K562 (cell line): Measurements from ENCODE around the gene SRGN. TPM values are rescaled to one million over a fixed set of nuclear protein-coding genes. Genes with fewer than 3 reads are reported as not detected.

Experiments
- ARID3A ChIP-seq: IDR thresholded peaks from 2 replicates; pipeline ENCODE4 v1.6.1; 2012; ENCODE audit warnings: low read depth, low read length, improper control_type of control experiment, borderline replicate concordance
- ATF1 ChIP-seq, 2 experiments: fragments of 450-650 bp in 1 of 2; IDR thresholded peaks; 2 replicates each; pipeline ENCODE4 v1.6.1; 2016; ENCODE audit warnings: missing compliant biosample characterization in 1 of 2, missing genetic modification characterization in 1 of 2
- COPS2 ChIP-seq: fragments of 450-650 bp; conservative IDR thresholded peaks from 2 replicates; pipeline ENCODE4 v1.6.1; 2016; ENCODE audit warnings: mild to moderate bottlenecking, moderate library complexity
- CUX1 ChIP-seq: fragments of 200-800 bp; sonication (Bioruptor generic); IDR thresholded peaks from 2 replicates; pipeline ENCODE4 v1.6.1; 2016; ENCODE audit warnings: missing genetic modification characterization, missing compliant biosample characterization
- ELF4 ChIP-seq: fragments of 450-650 bp; formaldehyde crosslinking; IDR thresholded peaks from 2 replicates; pipeline ENCODE4 v1.4.0; 2022; ENCODE audit warnings: missing genetic modification characterization
- EWSR1 ChIP-seq: fragments of 450-650 bp; IDR thresholded peaks from 2 replicates; pipeline ENCODE4 v1.6.1; 2018; ENCODE audit warnings: borderline replicate concordance, mild to moderate bottlenecking, low read depth, moderate library complexity; ENCODE audit not compliant: partially characterized antibody
- FOS ChIP-seq: IDR thresholded peaks from 3 replicates; pipeline ENCODE4 v1.6.1; 2011; ENCODE audit not compliant: insufficient read length; ENCODE audit errors: extremely low read depth
- KDM4B ChIP-seq, 2 experiments: fragments of 450-650 bp in 1 of 2; sonication (generic) in 1 of 2; IDR thresholded peaks; 2 replicates each; pipeline ENCODE4 v1.6.1; 2016 to 2017; ENCODE audit warnings: borderline replicate concordance in 2 of 2, antibody characterized with exemption in 1 of 2, low read depth in 1 of 2, mild to moderate bottlenecking in 1 of 2
- MXD1 ChIP-seq: fragments of 250-450 bp; sonication (Bioruptor Pico); IDR thresholded peaks from 2 replicates; pipeline ENCODE4 v1.8.0; 2021; ENCODE audit warnings: borderline replicate concordance, mild to moderate bottlenecking, moderate library complexity; ENCODE audit not compliant: poor library complexity, severe bottlenecking
- MYBL2 ChIP-seq, 2 experiments: fragments of 450-650 bp in 1 of 2; sonication (generic) in 1 of 2; formaldehyde crosslinking in 1 of 2; IDR thresholded peaks; 2 replicates each; pipeline versions ENCODE4 v1.6.1 to v1.8.1; 2017 to 2022; ENCODE audit warnings: borderline replicate concordance in 1 of 2, inconsistent platforms in 1 of 2, low read depth in 1 of 2, mild to moderate bottlenecking in 1 of 2, missing genetic modification reagents in 1 of 2, moderate library complexity in 1 of 2
- NCOR1 ChIP-seq: fragments of 450-650 bp; IDR thresholded peaks from 2 replicates; pipeline ENCODE4 v1.6.1; 2016; ENCODE audit warnings: mild to moderate bottlenecking, moderate library complexity
- NRF1 ChIP-seq, 2 experiments: fragments of 450-650 bp; IDR thresholded peaks in 1 of 2; conservative IDR thresholded peaks in 1 of 2; 2 replicates each; pipeline ENCODE4 v1.6.1; 2014; ENCODE audit warnings: mild to moderate bottlenecking in 2 of 2
- PHF20 ChIP-seq: fragments of 450-650 bp; IDR thresholded peaks from 2 replicates; pipeline ENCODE4 v1.6.1; 2018; ENCODE audit not compliant: partially characterized antibody
- SIN3B ChIP-seq: fragments of 450-650 bp; IDR thresholded peaks from 2 replicates; pipeline ENCODE4 v1.6.1; 2017; ENCODE audit warnings: low read depth, mild to moderate bottlenecking, moderate library complexity
- SNRNP70 ChIP-seq: fragments of 200-400 bp; formaldehyde crosslinking; optimal IDR thresholded peaks from 2 replicates; pipeline ENCODE3; 2017; ENCODE audit warnings: low read depth, low read length
- ZBTB1 ChIP-seq: sonication (generic); formaldehyde crosslinking; IDR thresholded peaks from 2 replicates; pipeline ENCODE4 v1.8.1; 2023; ENCODE audit warnings: missing genetic modification reagents, low read depth, mild to moderate bottlenecking, borderline replicate concordance
- ZNF445 ChIP-seq: fragments of 250-450 bp; sonication (Bioruptor Pico); IDR thresholded peaks from 2 replicates; pipeline ENCODE4 v1.4.0; 2020; ENCODE audit warnings: low read depth, mild to moderate bottlenecking, moderate library complexity
- ZNF76 ChIP-seq: fragments of 250-450 bp; sonication (Bioruptor Pico); IDR thresholded peaks from 2 replicates; pipeline ENCODE4 v1.4.0; 2020; ENCODE audit warnings: mild to moderate bottlenecking, moderate library complexity, borderline replicate concordance
- polyA plus RNA-seq, 8 experiments: library from polyadenylated mRNA; depleted of rRNA in 4 of 8; stranded (reverse) in 5 of 8; unstranded in 3 of 8; fragments of >200 nt; fragmentation: Nextera tagmentation in 2 of 8; fragmentation: Illumina TruSeq in 1 of 8; extraction: Ambion mirVana in 2 of 8; extraction: Trizol in 1 of 8; gene quantifications; 2 replicates each; pipeline versions ENCODE4 v1.2.1 to v1.2.3, GENCODE V29; 2011 to 2014; ENCODE audit warnings: inconsistent platforms in 1 of 8, missing spikeins in 1 of 8
- total RNA-seq, 7 experiments: library from RNA; depleted of rRNA in 6 of 7; stranded (reverse); fragments of >200 nt in 6 of 7; fragmentation: Illumina TruSeq in 2 of 7; extraction: Trizol in 2 of 7; gene quantifications; 2 replicates each; pipeline versions ENCODE4 v1.2.1 to v1.2.3, GENCODE V29; 2011 to 2021; ENCODE audit warnings: low replicate concordance in 1 of 7

SRGN gene
- total and polyA plus RNA-seq, 9 of the 15 experiments (the other 6 are each of a cell fraction or from before 2014, with no cell fraction given) = 136 to 304 (median 180) TPM

- TF ChIP-seq ZNF445 (CRISPR knock-in tag) = no peak; the same call in 1 of the 2 replicates
- TF ChIP-seq ELF4 (CRISPR knock-in tag) = peak; percentile 60; the same call in 1 of the 2 replicates
- peak; percentile 67 for TF ChIP-seq NCOR1
- TF ChIP-seq MYBL2 (IDR thresholded peaks at IDR 0.05; ENCODE audit: low read depth) = no peak
- TF ChIP-seq MYBL2 (CRISPR knock-in tag; IDR thresholded peaks at IDR 0.05; ENCODE audit: borderline replicate concordance) = no peak
- no peak for TF ChIP-seq ATF1 (CRISPR knock-in tag; IDR thresholded peaks at IDR 0.05)
- peak; percentile 85 for TF ChIP-seq ATF1 (tag; IDR thresholded peaks at IDR 0.05)
- TF ChIP-seq ZNF76 = no peak
- TF ChIP-seq EWSR1 = no peak
- peak; percentile 70 for TF ChIP-seq FOS
- no peak for TF ChIP-seq CUX1 (CRISPR knock-in tag)
- TF ChIP-seq MXD1 (CRISPR knock-in tag) = no peak
- TF ChIP-seq ARID3A = no peak
- no peak for TF ChIP-seq COPS2
- TF ChIP-seq SNRNP70 = no peak
- TF ChIP-seq KDM4B (IDR thresholded peaks at IDR 0.05; ENCODE audit: borderline replicate concordance in 2 of 2, low read depth in 1 of 2) = peak in 1 of 2 experiments; percentile 81; a peak in 2 of 4 replicates
- TF ChIP-seq PHF20 = peak; percentile 66
- peak; percentile 61 to 71; a peak in 2 of 4 replicates for TF ChIP-seq NRF1 (conservative IDR thresholded peaks at IDR 0.05 in 1 of 2, IDR thresholded peaks at IDR 0.05 in 1 of 2)
- TF ChIP-seq ZBTB1 = 0 out of 2 replicates have a peak, but pooled peaks have one; percentile 41
- TF ChIP-seq SIN3B = peak; percentile 88
Measured at GRCh38 chr10:69123747-69124562, 36.1 kb downstream of the SRGN start, which contains the start of gene VPS26A (continued).
